GM20431 (cell line): ENCODE results near the gene AGO3.

Experiments
- in situ Hi-C: fragments of 300-500 bp; cut with MseI, MboI; formaldehyde crosslinking; loops from one replicate; pipeline ENCODE4 v1.15.0; 2020; ENCODE audit warnings: low sequenced_read_pairs; ENCODE audit not compliant: unreplicated experiment

The AGO3 gene

GRCh38 chr1:36092166-36092797 lies 161.4 kb downstream of the AGO3 start:
- in situ Hi-C loops, result no loop called here

GRCh38 chr1:36092798-36093185 lies 161.9 kb downstream of the AGO3 start:
- in situ Hi-C loops, result no loop called here

GRCh38 chr1:36093226-36093625 lies 162.3 kb downstream of the AGO3 start:
- in situ Hi-C loops, result no loop called here

DNA sequence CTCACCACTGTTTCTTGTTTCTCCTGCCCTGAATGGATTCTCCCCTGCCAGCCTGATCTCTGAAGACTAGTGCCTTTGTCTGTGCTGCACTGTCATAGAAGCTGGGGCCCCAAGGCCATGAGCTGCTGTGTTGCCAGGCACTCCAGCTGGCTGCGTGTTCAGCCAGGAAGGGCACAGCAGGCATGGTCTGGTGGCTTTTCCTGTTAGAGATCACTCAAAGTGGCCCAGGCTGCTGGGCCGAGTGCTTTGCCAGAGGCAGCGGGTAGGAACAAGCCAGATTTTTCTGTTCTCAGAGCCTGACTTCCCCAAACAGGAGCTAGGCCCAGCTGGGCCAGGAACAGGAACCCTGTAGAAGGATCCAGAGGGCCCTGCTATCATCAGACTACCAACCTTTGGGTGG lies 163.0 kb downstream of the AGO3 start:
- in situ Hi-C loops, result no loop called here

GRCh38 chr1:36094621-36095061 lies 163.7 kb downstream of the AGO3 start:
- in situ Hi-C loops, result no loop called here

- in situ Hi-C loops, result no loop called here
Measured at GRCh38 chr1:36095760-36096405, 165.0 kb downstream of the AGO3 start.

GRCh38 chr1:36096500-36097432 lies 165.9 kb downstream of the AGO3 start:
- in situ Hi-C loops, result no loop called here

DNA sequence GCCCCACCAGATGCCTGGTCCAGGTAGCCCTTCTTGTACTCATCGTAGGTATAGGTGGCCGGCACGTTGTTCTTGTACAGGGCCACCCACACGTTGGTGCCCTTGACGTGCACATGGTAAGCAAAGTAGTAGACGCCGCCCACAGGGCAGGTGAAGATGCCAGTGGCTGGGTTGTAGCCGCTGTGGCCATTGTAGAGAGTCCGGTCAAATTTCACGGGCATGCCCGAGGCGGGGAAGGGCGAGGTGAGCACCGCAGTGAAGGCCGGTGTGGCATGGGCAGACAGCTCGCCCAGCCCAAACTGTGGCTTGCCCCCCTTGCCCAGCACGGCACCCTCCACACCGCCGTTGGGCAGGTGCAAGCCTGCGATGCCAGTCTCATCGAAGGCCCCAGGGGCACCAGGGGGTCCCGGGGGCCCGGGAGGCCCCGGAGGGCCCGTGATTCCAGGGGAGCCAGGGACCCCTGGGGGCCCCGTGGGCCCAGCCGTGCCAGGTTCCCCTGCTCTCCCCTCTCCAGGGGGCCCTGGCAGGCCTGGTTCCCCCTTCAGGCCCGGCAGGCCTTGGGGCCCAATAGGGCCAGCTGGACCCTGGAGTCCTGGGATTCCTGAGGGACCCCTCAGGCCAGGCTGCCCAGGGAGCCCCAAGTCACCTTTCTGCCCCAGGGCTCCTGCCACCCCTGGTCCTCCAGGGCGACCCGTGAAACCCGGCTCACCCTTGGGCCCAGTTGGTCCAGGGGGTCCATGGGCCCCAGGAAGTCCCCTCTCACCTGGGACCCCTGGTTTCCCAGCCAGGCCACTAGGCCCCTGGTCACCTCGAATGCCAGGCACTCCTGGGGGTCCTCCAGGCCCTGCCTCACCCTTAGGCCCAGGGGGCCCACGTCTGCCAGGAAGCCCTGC lies 167.0 kb downstream of the AGO3 start:
- in situ Hi-C loops, result no loop called here

DNA sequence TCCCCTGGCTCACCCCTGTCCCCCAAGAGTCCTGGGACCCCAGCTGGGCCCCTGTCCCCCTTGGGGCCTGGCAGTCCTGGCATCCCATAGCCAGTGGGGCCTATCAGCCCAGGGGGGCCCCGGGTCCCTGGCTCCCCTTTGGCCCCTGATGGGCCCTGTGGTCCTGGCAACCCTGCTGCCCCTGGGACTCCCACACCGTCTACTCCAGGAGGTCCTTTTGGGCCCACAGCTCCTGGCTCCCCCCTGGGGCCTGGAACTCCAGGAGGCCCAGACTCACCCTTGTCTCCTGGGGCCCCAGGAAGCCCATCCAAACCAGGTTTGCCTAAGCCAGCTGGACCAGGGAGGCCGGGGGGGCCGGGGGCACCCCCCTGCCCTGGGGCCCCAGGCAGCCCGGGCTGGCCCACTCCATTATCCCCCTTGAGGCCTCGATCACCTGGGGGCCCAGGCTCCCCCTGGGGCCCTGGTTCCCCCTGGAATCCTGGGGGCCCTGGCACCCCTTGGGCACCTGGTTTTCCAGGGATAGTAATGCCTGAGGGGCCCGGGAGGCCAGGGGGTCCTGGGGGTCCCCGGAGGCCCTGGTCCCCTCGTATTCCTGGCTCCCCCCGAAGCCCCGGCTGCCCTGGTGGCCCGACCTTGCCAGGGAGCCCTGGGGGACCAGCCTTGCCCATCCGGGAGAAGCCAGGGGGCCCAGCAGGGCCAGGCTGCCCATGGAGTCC lies 167.9 kb downstream of the AGO3 start:
- in situ Hi-C loops, result no loop called here

DNA sequence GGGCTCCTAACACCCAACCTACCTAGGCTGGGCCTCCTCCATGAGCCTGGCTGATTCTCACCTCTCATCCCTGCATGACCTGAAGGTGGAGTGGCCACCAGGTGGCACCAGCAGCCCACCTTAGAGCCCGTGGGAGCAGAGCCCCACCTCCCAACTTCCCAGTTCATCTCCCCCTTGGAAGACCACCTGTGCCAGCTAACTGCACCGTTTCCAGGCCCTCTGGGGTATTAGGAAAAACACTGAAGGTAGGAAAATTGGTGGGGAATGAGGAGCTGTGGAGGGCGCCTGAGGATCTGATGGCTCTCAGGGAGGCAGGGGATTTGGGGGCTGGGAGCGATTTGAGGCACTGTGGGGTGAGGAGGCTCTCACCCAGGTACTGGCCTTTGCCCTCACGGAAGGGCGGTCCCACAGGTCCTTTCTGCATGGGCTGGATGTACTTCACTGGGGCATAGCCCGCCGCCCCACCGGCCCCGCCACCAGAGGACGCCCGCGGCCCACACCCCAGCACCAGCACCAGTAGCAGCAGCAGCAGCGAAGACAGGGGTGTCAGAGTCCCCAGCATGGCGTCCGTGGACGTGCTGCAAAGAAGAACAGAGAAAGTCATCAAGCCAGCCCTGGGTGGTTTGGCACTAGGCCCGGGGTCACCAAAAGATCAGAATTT lies 168.9 kb downstream of the AGO3 start:
- in situ Hi-C loops, result no loop called here

DNA sequence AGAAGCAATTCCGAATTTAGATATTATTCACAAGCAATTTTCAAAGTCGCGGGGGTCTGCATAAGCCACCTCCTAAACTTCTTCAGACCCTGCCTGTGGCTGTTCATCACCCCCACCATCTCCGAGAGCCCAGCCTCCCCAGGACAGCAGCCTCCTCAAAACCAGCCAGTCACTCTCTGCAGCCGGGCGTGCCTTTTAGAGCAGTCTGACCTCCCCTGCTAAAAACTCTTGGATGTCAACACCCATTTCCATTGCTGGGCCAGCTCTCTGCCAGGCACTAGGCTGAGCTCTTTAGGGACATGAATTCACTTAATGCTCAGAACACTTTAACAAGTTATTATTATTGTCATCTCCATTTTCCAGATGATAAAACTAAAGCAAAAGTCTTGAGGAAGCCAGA lies 169.5 kb downstream of the AGO3 start:
- in situ Hi-C loops, result no loop called here

- in situ Hi-C loops, result no loop called here
Measured at GRCh38 chr1:36101546-36101945, 170.6 kb downstream of the AGO3 start.

DNA sequence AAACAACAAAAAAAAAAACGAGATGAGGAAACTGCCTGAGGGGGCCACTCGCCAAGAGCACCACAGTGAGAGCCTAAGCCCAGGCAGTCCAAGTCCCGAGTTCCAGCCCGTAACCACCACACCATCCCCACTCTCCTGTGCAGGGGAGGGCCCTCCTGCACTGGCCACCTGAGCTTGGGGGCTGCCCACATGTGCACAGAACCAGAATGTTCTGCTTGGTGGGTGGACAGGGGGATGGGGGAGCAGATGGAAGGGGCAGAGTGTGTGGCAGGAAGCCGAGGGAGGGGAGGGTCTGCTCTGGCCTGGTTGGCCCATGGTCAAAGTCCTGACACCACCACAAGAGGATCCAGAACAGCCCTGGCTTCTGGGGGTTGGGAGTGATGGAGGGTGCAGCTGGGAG lies 175.4 kb downstream of the AGO3 start:
- in situ Hi-C loops, result no loop called here

DNA sequence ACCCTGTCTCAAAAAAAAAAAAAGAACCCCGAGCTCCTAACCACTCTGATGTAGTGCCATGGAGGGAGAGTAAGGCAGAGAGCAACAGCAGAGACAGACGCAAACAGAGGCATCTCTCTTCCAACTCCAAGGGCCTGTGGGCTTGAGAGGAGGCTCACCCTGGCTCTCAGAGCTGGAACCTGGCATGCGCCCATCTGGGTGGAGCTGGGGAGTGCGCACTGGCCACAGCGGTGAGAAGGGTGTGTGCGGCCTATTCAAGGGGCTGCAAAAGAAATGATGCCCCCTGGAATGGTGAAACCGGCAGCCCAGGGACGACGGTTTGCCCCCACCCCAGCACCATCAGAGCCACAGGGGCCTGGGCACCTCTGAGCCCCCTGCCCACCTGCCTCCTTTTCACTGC lies 176.5 kb downstream of the AGO3 start:
- in situ Hi-C loops, result no loop called here

DNA sequence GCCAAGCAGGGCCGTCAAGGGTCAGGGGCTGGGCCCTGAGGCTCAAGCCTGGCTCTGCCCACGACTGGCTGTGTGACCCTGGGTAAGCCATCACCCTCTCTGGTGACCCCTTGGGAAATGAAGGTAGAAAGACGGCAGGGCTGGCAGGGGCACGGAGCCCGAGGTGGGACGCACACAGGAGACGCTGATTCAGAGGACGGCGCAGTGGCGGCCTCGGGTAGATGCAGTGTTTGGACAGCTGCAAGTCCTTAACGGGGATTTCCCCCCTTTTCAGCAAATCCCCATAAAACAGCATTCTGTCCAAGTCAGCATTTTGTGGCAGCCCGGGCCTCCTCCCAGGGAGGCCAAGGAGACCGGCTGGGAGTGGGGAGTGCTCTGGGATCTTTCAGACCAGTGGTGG lies 177.4 kb downstream of the AGO3 start:
- in situ Hi-C loops, result no loop called here

DNA sequence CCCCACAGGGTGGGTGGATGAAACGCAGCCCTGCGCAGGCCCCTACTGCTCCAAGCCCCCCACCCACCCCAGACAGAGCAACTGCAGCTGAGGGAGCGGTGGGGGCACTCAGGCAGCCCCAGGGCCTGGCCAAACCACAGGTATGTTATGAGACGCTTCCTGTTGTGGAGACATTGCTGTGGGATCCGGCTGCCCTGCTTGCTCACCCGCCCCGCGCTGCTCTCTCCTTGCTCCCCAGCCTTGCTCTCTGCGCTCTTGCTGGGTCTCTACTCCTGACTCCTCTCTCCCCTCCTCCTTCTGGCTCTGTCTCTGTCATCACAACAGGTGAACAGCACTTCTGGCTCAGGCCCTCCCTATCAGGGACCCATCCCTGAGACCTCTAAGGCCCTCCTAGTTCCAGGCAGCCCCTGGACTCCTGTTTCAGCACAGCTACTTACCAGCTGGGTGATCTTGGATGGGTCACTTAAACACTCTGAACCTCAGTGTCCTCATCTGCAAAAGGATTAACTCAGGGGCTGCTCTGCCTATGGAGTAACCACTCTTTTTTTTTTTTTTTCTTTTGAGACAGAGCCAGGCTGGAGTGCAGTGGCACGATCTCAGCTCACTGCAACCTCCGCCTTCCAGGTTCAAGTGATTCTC lies 178.3 kb downstream of the AGO3 start:
- in situ Hi-C loops, result no loop called here

- in situ Hi-C loops, result no loop called here
Measured at GRCh38 chr1:36111151-36111550, 180.2 kb downstream of the AGO3 start.

GRCh38 chr1:36112823-36113222 lies 181.9 kb downstream of the AGO3 start:
- in situ Hi-C loops, result no loop called here
